HL-60 (cell line): ENCODE data around the gene ZFP3.

Source experiments
- CTCF ChIP-seq: IDR thresholded peaks from one replicate; pipeline ENCODE4 v1.5.1; 2011; ENCODE audit warnings: low read length, control low read depth, inconsistent platforms; ENCODE audit not compliant: insufficient read depth
- GABPA ChIP-seq: IDR thresholded peaks from 2 replicates; pipeline ENCODE4 v1.6.1; 2012; ENCODE audit warnings: low read depth
- POLR2AphosphoS5 ChIP-seq: IDR thresholded peaks from 2 replicates; pipeline ENCODE4 v1.6.1; 2012; ENCODE audit warnings: low read depth
- SPI1 ChIP-seq: IDR thresholded peaks from 2 replicates; pipeline ENCODE4 v1.6.1; 2012; ENCODE audit warnings: low read depth, mild to moderate bottlenecking, borderline replicate concordance
- TF ChIP-seq, protein P1 (sequence below): IDR thresholded peaks from 2 replicates; pipeline ENCODE4 v1.6.1; 2012; ENCODE audit warnings: low read depth; ENCODE audit not compliant: insufficient replicate concordance

DNA sequence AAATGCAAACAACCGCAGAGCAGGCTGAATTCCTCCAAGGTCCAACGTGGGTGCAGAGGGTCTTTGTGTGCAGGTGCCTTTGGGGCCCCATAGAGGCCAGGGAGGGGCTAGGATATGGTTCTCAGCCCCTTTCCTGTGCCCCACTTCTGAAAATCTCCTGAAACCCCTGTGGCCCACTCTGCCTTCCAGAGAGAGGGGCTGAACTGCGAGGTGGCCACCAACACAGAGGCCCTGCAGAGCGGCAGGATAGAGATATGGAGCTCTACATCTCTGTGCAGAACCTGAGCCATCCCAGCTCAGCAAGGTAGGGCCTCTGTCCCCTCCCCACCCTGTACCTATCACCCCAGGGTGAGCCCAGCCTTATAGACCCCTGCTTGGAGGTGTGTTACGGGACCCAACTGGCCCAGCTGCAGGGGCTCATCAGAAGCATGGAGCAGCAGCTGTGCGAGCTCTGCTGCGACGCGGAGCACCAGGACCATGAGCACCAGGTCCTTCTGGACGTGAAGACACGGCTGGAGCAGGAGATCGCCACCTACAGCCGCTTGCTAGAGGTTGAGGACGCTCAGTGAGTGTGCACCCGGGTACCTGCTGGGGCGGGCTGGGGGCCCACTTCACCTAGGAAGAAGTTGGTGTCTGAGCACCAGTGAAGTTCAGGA is 43.0 kb downstream of the ZFP3 start:
- no peak for TF ChIP-seq CTCF
- TF ChIP-seq, protein P1, sequence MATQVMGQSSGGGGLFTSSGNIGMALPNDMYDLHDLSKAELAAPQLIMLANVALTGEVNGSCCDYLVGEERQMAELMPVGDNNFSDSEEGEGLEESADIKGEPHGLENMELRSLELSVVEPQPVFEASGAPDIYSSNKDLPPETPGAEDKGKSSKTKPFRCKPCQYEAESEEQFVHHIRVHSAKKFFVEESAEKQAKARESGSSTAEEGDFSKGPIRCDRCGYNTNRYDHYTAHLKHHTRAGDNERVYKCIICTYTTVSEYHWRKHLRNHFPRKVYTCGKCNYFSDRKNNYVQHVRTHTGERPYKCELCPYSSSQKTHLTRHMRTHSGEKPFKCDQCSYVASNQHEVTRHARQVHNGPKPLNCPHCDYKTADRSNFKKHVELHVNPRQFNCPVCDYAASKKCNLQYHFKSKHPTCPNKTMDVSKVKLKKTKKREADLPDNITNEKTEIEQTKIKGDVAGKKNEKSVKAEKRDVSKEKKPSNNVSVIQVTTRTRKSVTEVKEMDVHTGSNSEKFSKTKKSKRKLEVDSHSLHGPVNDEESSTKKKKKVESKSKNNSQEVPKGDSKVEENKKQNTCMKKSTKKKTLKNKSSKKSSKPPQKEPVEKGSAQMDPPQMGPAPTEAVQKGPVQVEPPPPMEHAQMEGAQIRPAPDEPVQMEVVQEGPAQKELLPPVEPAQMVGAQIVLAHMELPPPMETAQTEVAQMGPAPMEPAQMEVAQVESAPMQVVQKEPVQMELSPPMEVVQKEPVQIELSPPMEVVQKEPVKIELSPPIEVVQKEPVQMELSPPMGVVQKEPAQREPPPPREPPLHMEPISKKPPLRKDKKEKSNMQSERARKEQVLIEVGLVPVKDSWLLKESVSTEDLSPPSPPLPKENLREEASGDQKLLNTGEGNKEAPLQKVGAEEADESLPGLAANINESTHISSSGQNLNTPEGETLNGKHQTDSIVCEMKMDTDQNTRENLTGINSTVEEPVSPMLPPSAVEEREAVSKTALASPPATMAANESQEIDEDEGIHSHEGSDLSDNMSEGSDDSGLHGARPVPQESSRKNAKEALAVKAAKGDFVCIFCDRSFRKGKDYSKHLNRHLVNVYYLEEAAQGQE: no peak
- TF ChIP-seq POLR2AphosphoS5: no peak
- TF ChIP-seq GABPA: no peak
- TF ChIP-seq SPI1: no peak
